GM19193 (cell line): Measurements from ENCODE around the gene DNAH17.

Experiments
- POLR2A ChIP-seq: IDR thresholded peaks from 4 replicates; pipeline ENCODE4 v1.6.1; 2011; ENCODE audit not compliant: insufficient read depth, insufficient read length; ENCODE audit errors: extremely low read depth

The DNAH17 gene

DNA sequence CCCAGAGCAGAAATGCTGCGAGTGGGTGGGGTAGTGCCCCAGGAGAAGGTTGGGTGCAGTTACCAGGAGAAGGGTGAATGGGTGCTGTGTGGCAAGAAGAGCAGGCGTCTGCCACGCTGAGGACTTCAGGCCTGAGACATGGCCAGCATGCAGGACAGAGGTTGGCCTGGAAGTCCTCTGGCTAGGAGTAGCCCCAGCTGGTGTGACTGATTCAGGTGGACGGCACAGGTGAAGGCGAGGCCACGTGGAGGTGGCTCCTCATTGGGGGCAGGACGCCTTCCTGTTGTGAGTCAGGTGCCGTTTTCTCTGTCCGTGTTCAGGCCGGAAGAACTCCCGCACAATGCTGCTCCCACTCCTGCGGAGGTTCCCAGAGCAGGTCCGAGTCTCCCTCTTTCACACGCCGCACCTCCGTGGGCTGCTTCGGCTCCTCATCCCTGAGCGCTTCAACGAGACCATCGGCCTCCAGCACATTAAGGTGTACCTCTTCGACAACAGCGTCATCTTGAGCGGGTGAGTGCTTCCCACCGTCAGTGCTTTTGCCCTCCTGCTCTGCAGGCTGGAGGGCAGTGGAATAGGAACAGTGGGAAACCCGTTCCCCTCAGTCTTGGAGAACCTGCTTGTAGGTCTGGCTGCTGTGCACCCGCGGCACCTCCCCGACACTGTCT is 178.0 kb downstream of the DNAH17 start:
- no peak for TF ChIP-seq POLR2A

DNA sequence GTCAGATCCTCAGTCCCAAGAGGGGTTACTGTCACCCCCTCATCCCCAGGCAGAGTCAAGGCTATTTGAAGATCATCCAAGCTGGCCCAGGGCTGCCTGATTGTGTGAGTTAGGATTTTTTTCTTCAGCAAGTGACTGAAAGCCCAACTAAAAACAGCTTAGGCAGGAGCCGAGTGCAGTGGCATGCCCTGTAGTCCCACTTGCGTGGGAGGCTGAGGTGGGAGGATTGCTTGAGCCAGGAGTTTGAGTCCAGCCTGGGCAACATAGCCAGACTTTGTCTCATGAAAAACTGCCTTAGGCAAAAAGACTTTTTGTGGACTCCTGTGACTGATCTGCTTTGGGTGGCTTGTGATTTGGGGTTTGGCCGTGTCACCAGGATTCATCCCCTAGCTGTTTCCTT is 178.8 kb downstream of the DNAH17 start:
- TF ChIP-seq POLR2A, result no peak

- TF ChIP-seq POLR2A, result no peak
Measured at GRCh38 chr17:78397681-78398101, 179.5 kb downstream of the DNAH17 start.

DNA sequence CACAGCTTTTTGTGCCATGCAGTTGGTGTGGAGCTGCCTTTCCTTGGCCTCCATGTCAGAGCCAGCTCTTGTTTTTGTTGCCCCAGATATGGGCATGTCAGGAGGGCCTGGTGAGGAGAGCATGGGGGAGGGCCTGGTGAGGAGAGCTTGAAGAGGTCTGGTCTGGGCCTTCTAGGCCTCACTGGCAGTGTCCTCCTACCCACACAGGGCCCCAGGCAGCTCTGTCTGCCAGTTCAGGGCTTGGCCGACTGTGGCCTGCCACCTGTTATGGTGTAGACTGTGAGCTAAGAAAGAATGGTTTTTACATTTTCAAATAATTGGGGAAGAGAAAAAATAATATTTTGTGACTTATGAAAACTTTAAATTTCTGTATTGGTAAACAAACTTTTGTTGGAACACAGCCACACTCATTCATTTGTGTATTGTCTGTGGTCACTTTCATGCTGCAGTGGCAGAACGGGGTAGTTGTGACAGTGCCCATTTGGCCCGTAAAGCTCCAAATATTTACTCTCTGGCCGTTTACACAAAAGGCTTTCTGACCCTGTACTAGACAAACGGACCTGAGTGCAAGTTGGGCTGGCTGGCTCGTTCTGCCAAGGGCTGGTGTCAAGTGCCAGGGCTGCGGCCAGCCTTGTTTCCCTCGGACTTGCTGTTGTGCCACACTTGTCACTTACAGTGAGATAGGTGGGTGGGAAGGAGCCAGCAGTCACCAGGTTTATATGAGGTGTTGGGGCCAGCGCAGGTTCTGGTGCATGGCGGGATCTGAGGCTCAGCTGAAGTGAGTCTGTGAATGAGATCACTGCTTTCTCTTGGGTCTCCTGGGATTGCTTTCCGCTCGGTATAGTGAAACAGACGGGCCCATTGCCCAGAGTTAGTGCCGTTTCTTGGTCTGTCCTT is 180.5 kb downstream of the DNAH17 start:
- TF ChIP-seq POLR2A, result no peak

- TF ChIP-seq POLR2A, result no peak
Measured at GRCh38 chr17:78395155-78395554, 182.0 kb downstream of the DNAH17 start.

- no peak for TF ChIP-seq POLR2A
Measured at GRCh38 chr17:78394209-78394608, 183.0 kb downstream of the DNAH17 start.

DNA sequence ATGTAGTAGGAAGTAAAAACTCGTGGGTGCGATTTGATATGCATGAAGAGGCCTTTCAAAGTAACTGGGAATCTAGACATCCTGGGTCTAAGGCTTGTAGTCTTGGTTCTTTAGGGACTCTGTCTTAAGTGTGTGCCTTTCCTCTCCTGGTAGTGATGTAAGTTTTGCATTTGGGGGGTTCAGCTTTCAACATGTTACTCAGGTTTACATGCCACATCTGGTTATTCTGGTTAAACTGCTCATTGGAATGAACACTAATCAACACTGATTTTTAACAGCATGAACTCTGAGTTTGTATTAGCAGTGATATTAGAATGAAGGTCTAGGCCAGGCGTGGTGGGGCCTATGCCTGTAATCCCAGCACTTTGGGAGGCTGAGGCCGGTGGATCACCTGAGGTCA is 183.6 kb downstream of the DNAH17 start:
- no peak for TF ChIP-seq POLR2A

GRCh38 chr17:78392295-78392694 is 184.9 kb downstream of the DNAH17 start:
- no peak for TF ChIP-seq POLR2A

- TF ChIP-seq POLR2A, result no peak
Measured at GRCh38 chr17:78391843-78392242, 185.4 kb downstream of the DNAH17 start.

DNA sequence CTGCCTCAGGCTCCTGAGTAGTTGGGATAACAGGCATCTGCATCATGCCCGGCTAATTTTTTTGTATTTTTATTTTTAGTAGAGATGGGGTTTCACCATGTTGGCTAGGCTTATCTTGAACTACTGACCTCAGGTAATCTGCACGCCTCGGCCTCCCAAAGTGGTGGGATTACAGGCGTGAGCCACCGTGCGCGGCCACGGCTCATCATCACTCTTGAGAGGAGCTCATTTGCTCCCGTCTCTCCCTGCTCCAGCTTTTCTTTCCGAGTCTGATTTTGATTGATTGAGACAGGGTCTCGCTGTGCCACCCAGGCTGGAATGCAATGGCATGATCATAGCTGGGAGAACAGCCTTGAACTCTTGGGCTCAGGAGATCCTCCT is 186.2 kb downstream of the DNAH17 start:
- TF ChIP-seq POLR2A, result no peak

GRCh38 chr17:78390241-78391050 is 186.8 kb downstream of the DNAH17 start:
- TF ChIP-seq POLR2A, result no peak

- no peak for TF ChIP-seq POLR2A
Measured at GRCh38 chr17:78387977-78388941, 188.9 kb downstream of the DNAH17 start.

DNA sequence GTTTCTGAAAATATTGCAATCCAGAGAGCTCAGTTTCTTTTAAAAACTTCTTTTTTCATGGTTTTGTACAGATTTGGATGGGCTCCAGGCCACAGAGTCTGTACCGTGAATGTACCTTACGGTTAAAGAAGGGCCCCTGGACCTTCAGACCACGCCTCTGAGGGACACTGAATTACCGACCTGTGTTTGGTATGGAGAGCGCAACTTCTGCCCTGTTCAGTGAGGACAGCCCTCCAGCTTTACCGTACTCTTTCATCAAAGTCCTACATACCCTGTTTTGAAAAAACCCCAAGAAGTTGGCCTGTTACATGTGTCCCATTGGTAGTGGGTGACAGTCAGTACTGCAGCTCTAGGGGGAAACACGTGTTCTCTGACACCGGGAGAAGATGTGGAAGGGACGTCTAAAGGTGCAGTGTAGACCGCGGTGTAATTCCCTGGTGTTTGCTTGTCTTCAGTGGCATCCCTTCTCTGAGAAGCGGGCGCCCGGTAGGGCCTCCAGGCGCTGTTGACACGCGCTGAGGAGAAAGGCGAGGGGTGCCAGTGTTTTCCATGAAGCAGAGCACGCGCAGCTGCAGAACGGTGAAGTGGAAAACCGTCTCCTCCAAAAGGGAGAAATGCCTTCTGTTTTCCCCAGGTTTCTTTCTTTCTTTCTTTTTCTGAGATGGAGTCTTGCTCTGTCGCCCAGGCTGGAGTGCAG is 192.6 kb downstream of the DNAH17 start:
- no peak for TF ChIP-seq POLR2A
